Gastrocnemius medialis (tissue), 4 donors: Measurements from ENCODE around the gene ARL14. TPM values are rescaled to one million over a fixed set of nuclear protein-coding genes. Genes with fewer than 3 reads are reported as not detected.

Experiments used
- ATAC-seq, 2 donors: fragments of 150-250 bp; one replicate each; pipeline ENCODE4 v1.9.1; 2016
- DNase-seq, 2 donors: peaks; one replicate each; pipeline ENCODE4 v3.0.0-alpha.2; 2019
- H3K27ac ChIP-seq, 4 donors: fragments of 200-600 bp; sonication (generic); 1 replicate in 1 of 4; 2 replicates in 3 of 4; pipeline ENCODE4 v1.5.1; 2016 to 2018; ENCODE audit warnings: mild to moderate bottlenecking in 2 of 4, moderate library complexity in 1 of 4
- H3K27me3 ChIP-seq, 3 donors: fragments of 200-600 bp; sonication (generic) in 2 of 3; 1 replicate in 1 of 3; 2 replicates in 2 of 3; pipeline versions ENCODE4 v1.5.1 to v1.6.0; 2016 to 2019; ENCODE audit warnings: mild to moderate bottlenecking in 1 of 3, moderate library complexity in 1 of 3
- H3K36me3 ChIP-seq, 2 donors: fragments of 200-600 bp; sonication (generic) in 1 of 2; one replicate each; pipeline ENCODE4 v1.5.1; 2017 to 2018
- H3K4me1 ChIP-seq, 2 donors: fragments of 200-600 bp; sonication (generic) in 1 of 2; one replicate each; pipeline ENCODE4 v1.5.1; 2016 to 2017; ENCODE audit warnings: mild to moderate bottlenecking in 2 of 2
- H3K4me3 ChIP-seq, 4 donors: fragments of 200-600 bp; sonication (generic) in 3 of 4; 1 replicate in 1 of 4; 2 replicates in 3 of 4; pipeline ENCODE4 v1.5.1; 2016 to 2019; ENCODE audit warnings: mild to moderate bottlenecking in 2 of 4
- H3K9me3 ChIP-seq, 3 donors: fragments of 200-600 bp; sonication (generic) in 2 of 3; 1 replicate in 1 of 3; 2 replicates in 2 of 3; pipeline ENCODE4 v1.5.1; 2016 to 2019
- CTCF ChIP-seq, 5 experiments: fragments of 450-650 bp in 3 of 5; fragments of 200-600 bp in 2 of 5; sonication (generic) in 2 of 5; IDR thresholded peaks in 4 of 5; conservative IDR thresholded peaks in 1 of 5; 1 replicate in 4 of 5; 2 replicates in 1 of 5; pipeline ENCODE4 v1.5.1; 2016 to 2019; ENCODE audit warnings: antibody characterized with exemption in 5 of 5, mild to moderate bottlenecking in 3 of 5, moderate library complexity in 3 of 5
- POLR2A ChIP-seq, 2 donors: fragments of 450-650 bp; IDR thresholded peaks; one replicate each; pipeline ENCODE4 v1.6.1; 2017; ENCODE audit warnings: antibody characterized with exemption in 2 of 2, mild to moderate bottlenecking in 2 of 2, moderate library complexity in 2 of 2
- in situ Hi-C, 4 donors: fragments of 200-750 bp; cut with MboI; loops; one replicate each; pipeline versions ENCODE4 v1.15.0 to v1.8.0; 2017; ENCODE audit warnings: low sequenced_read_pairs in 4 of 4
- intact Hi-C: fragments of 100-400 bp; cut with DNase I; formaldehyde crosslinking; loops from one replicate; pipeline ENCODE4 v1.15.1; 2023; ENCODE audit warnings: low total_unique reads
- total RNA-seq, 4 donors: library from RNA; depleted of rRNA; stranded (reverse); fragments of >200 nt; gene quantifications; one replicate each; pipeline versions ENCODE4 v1.1.0 to v1.2.3, GENCODE V29; 2016

ARL14 gene
- total RNA-seq, 4 donors from 2014 or later: not detected

GRCh38 chr3:160648701-160649100, 28.3 kb upstream of the ARL14 start:
- Histone ChIP-seq H3K36me3 (no peaks in the 10 kb centered on the region), H3K27me3 (no peaks in the 10 kb centered on the region), H3K27ac (no peak overlapping the region), H3K4me1 (no peaks in the 10 kb centered on the region), H3K9me3 (no peaks in the 10 kb centered on the region), H3K4me3 (no peak overlapping the region)
- no peak for ATAC-seq
- TF ChIP-seq CTCF (IDR thresholded peaks at IDR 0.05 in 4 of 5, conservative IDR thresholded peaks at IDR 0.05 in 1 of 5): no peak
- no peak for TF ChIP-seq POLR2A (IDR thresholded peaks at IDR 0.05)
- DNase-seq: no peak
- in situ Hi-C loops (no loop called here), intact Hi-C loops (no loop called here)

GRCh38 chr3:160649596-160649995, 27.4 kb upstream of the ARL14 start:
- in situ Hi-C loops: no loop called here
- ATAC-seq: no peak
- Histone ChIP-seq H3K27me3 (no peaks in the 10 kb centered on the region), H3K4me1 (no peaks in the 10 kb centered on the region), H3K27ac (no peak overlapping the region), H3K9me3 (no peaks in the 10 kb centered on the region), H3K4me3 (no peak overlapping the region), H3K36me3 (no peaks in the 10 kb centered on the region)
- intact Hi-C loops: no loop called here
- no peak for DNase-seq
- no peak for TF ChIP-seq CTCF (IDR thresholded peaks at IDR 0.05 in 4 of 5, conservative IDR thresholded peaks at IDR 0.05 in 1 of 5)
- TF ChIP-seq POLR2A (IDR thresholded peaks at IDR 0.05): no peak

GRCh38 chr3:160653512-160653911, 23.4 kb upstream of the ARL14 start:
- intact Hi-C loops: no loop called here
- TF ChIP-seq POLR2A (IDR thresholded peaks at IDR 0.05): no peak
- TF ChIP-seq CTCF (IDR thresholded peaks at IDR 0.05 in 4 of 5, conservative IDR thresholded peaks at IDR 0.05 in 1 of 5): no peak

GRCh38 chr3:160660902-160661301, 16.1 kb upstream of the ARL14 start:
- no peak for DNase-seq
- Histone ChIP-seq H3K27ac (no peak overlapping the region), H3K36me3 (no peaks in the 10 kb centered on the region), H3K4me3 (no peak overlapping the region), H3K9me3 (peaks cover 0 to 5% (median 0%) of the 10 kb centered on the region in 3 donors), H3K27me3 (no peaks in the 10 kb centered on the region), H3K4me1 (no peaks in the 10 kb centered on the region)
- in situ Hi-C loops (no loop called here), intact Hi-C loops (no loop called here)
- ATAC-seq: no peak
- TF ChIP-seq POLR2A (IDR thresholded peaks at IDR 0.05): no peak

More at GRCh38 chr3:160653512-160653911, 23.4 kb upstream of the ARL14 start:
- Histone ChIP-seq H3K9me3 (peaks cover 0 to under 1% (median 0%) of the 10 kb centered on the region in 3 donors), H3K4me1 (no peaks in the 10 kb centered on the region), H3K4me3 (no peak overlapping the region), H3K27ac (no peak overlapping the region), H3K27me3 (no peaks in the 10 kb centered on the region), H3K36me3 (no peaks in the 10 kb centered on the region)
- ATAC-seq (no peak), DNase-seq (no peak)
- in situ Hi-C loops: no loop called here

GRCh38 chr3:160661660-160662059, 15.3 kb upstream of the ARL14 start:
- intact Hi-C loops: no loop called here
- DNase-seq (no peak), ATAC-seq (no peak)
- H3K27ac ChIP-seq: no peak overlapping the region
- no peaks in the 10 kb centered on the region for H3K4me1 ChIP-seq
- H3K27me3 ChIP-seq: no peaks in the 10 kb centered on the region
- no peak overlapping the region for H3K4me3 ChIP-seq
- H3K9me3 ChIP-seq: peaks cover 0 to 5% (median 0%) of the 10 kb centered on the region in 3 donors
- no peak for TF ChIP-seq CTCF (IDR thresholded peaks at IDR 0.05 in 4 of 5, conservative IDR thresholded peaks at IDR 0.05 in 1 of 5)
- TF ChIP-seq POLR2A (IDR thresholded peaks at IDR 0.05): no peak
- in situ Hi-C loops: no loop called here
- H3K36me3 ChIP-seq: no peaks in the 10 kb centered on the region
